ENCODE data around the gene KLHDC8A.
"Not testable (repeated sequence)": the region's sequence is repeated elsewhere in the genome, so short reads cannot be mapped to it uniquely, and the experiment has no call there.

Gene KLHDC8A

DNA sequence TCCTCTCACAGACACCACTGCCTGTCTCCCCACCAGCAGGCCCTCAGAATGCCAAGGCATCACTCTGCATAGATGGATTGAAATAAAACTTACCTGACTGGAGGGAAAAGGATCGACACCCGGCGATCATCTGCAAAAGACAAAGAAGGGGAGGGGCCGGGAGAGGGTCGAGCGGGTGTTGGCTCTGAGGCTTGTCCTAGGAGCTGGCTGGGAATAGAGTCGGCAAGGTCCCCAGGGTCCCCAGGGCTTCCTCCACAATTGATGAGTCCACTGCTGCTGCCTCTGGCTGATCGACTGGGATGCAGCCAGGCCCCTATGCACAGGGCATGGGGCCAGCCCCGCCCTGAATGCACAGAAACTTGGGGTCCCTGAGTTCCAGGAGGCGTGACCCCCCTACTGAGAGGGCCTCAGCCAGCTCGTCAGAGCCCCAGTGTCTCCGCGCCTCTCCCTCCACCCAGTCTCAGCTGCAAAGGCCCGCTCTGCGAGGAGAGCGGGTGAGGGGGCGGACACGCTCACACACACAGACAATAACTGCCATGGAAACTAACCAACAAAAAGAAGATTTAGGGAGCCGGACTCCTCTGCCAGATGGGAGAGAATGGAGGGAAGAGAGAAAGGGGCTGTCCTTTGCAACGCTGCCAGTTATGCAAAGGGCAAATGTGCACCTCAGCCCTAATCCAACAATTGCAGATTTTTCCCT, at the start of gene KLHDC8A:
Gene KLHDC8A (minus strand): TSS at position 483 of the 700 bp plus-strand sequence. CDS start 13,318 bp downstream, outside the sequence.
- DNase-seq, result peak; percentile 30

DNA sequence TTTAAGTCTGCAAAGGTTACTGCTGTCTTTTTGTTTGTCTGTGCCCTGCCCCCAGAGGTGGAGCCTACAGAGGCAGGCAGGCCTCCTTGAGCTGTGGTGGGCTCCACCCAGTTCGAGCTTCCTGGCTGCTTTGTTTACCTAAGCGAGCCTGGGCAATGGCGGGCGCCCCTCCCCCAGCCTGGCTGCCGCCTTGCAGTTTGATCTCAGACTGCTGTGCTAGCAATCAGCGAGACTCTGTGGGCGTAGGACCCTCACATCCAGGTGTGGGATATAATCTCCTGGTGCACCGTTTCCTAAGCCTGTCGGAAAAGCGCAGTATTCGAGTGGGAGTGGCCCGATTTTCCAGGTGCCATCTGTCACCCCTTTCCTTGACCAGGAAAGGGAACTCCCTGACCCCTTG, 49.5 kb upstream of the KLHDC8A start:
- not testable (repeated sequence) for DNase-seq

- not testable (repeated sequence) for DNase-seq
Observed at GRCh38 chr1:205404484-205404883, 47.8 kb upstream of the KLHDC8A start.

DNA sequence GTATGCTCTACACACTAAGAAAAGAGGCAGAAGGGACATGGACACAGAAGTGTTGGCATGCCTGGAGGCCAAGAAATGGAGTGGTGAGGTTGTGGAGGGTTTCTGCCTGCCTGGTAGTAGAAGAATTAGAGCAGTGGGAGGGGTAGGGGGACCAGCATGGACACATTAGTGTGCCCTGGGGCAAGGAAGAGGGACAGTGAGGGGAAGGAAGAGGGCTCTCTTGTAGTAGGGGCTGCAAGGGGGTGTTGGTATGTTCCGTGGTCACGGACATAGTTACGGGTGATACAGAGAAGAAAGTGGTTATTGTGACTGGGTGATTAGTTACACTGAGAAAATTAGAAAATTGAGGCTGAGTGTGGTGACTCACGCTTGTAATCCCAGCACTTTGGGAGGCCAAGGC, 41.9 kb upstream of the KLHDC8A start:
- DNase-seq, result no peak

DNA sequence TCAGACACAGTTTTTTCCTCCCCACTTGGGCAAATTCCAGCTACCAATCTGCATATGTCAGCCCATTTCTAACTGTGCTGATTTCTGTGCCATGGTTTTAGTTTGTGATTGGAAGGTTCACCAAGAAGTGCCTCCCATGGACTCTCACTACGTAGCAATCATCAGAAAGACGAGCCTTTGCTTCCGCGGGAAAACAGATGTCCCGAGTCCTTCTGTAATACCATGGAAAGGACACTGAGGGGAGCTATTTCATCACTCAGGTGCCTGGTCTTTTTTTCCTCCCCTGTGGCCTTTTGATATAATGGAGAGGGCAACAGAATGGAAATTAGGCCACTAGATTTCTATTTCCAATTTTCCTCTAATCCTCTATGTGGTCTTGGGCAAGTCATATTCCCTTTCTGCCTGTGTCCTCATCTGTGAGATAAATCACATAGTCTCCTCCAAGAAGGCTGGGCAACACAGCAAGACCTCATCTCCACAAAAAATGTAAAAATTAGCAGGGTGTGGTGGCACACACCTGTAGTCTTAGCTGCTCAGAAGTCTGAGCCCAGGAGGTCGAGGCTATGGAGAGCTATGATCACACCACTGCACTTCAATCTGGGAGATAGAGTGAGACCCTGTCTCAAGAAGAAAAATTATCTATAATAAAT, 40.4 kb upstream of the KLHDC8A start:
- DNase-seq, result peak; percentile 46

GRCh38 chr1:205395616-205396015, 38.9 kb upstream of the KLHDC8A start:
- DNase-seq, result no peak

DNA sequence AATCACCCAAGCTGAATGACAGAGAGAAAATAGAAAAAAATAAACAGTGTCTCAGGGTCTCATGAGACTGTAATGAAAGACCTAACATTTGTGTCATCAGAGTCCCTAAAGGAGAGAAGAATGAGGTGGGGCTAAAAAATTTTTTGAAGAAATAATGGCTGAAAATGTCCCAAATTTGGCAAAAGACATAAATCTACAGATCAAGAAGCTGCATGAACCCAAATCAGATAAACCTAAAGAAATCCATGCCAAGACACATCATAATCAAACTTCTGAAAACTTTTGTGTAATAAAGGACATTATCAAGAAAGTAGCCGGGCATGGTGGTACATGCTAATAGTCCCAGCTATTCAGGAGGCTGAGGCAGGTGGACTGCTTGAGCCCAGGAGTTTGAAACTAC, 35.9 kb upstream of the KLHDC8A start:
- no peak for DNase-seq

GRCh38 chr1:205391386-205391785, 34.7 kb upstream of the KLHDC8A start:
- DNase-seq, result no peak

- DNase-seq, result no peak
Observed at GRCh38 chr1:205387845-205388244, 31.1 kb upstream of the KLHDC8A start.

DNA sequence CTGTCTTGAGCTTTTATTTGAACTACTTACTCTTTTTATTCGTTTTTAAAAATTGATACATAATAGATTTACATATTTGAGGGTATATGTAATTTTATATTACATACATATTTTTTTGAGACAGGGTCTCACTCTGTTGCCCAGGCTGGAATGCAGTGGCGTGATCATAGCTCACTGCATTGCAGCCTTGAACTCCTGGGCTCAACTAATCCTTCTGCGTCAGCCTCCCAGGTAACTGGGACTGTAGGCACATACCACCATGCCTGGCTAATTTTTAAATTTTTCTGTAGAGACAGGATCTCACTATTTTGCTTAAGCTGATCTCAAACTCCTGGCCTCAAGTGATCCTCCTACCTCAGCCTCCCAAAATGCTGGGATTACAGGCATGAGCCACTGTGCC, 26.3 kb upstream of the KLHDC8A start:
- not testable (repeated sequence) for DNase-seq

- peak; percentile 89 for DNase-seq
Observed at GRCh38 chr1:205382561-205382960, 25.8 kb upstream of the KLHDC8A start.

DNA sequence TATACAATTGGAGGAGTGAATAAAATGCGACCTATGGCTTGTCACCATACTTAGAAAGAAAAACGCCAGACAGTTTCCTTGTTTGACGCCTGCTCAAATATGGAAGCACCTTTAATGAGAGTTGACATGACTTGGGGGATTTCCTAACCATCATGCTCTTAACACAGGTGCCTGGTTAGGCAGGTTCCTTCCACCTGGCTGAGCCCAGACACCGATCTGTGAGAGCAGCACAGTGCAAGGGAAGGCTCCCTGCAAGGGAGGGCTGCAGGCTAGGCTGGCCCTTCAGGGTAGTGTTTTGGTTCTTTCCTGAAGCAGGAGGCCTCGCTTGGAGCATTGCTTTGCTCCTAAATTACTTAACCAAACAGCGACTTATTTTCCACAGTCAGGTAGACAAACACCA, 24.6 kb upstream of the KLHDC8A start:
- no peak for DNase-seq

DNA sequence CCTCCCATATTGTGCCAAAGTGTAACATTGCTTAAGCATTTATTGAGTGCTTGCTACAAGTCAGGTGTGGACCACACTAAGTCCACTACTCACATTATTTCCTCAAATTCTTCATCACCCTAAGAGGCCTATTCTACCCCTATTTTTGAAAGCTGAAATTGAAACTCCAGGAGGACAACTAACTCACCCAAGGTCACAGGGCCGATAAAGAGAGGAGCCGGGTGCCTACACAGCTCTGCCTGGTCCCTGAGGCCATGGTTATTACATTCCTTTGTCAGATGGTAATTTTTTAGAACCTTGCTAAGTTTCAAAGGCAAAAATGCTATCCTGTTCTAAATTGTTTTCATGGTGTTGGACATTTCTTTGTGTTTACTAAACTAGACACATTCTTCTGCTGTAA, 24.2 kb upstream of the KLHDC8A start:
- DNase-seq, result no peak

- DNase-seq, result no peak
Observed at GRCh38 chr1:205379056-205379455, 22.3 kb upstream of the KLHDC8A start.

- DNase-seq, result no peak
Observed at GRCh38 chr1:205377355-205377754, 20.6 kb upstream of the KLHDC8A start.

DNA sequence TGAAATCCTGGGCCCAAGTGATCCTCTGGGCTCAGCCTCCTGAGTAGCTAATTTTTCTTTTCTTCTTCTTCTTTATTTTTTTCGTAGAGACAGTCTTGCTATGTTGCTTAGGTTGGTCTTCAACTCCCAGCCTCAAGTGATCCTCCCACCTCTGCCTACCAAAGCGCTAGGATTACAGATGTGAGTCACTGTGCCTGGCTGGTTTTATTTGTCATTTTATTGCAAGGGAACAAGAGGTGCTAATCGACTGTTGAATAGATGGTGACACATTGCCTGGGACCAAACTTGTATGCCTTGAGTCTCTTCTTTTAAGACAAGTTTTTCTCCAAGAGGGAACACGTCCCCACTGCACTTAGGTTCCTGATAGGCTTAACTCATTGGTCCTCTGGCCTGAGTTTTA, 20.0 kb upstream of the KLHDC8A start:
- no peak for DNase-seq

DNA sequence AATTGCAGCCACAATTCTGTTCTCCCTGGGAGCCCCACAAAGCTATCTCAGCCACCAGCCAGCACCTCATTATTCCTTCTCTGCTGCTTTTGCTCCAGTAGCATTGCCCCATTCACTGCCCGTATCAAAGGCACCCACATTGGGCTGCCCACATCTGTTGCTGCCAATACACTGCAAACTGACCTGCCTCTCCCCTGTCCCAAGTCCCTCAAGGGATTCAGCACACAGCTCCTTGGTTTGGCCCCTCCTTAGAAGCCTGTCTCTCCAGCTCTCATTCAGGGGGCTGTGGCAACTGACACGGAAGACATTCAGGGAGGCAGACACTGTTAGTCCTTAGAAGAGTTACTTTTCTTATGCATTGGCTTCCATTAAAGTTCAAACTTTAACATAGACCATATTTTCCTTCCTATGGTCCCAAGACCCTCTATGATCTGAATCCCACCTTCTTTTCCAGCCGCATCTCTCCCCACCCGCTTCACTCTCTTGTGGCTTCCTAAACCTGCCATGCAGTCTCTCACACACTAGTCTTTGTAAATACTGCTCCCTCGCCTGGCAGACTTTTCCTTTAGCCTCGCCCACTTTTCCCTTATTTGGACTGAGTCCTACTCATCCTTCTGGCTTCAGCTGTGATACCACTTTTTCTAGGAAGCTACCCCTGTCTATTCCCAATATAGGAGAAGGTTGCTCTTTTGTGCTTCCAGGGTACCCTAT, 19.3 kb upstream of the KLHDC8A start:
- DNase-seq, result no peak

DNA sequence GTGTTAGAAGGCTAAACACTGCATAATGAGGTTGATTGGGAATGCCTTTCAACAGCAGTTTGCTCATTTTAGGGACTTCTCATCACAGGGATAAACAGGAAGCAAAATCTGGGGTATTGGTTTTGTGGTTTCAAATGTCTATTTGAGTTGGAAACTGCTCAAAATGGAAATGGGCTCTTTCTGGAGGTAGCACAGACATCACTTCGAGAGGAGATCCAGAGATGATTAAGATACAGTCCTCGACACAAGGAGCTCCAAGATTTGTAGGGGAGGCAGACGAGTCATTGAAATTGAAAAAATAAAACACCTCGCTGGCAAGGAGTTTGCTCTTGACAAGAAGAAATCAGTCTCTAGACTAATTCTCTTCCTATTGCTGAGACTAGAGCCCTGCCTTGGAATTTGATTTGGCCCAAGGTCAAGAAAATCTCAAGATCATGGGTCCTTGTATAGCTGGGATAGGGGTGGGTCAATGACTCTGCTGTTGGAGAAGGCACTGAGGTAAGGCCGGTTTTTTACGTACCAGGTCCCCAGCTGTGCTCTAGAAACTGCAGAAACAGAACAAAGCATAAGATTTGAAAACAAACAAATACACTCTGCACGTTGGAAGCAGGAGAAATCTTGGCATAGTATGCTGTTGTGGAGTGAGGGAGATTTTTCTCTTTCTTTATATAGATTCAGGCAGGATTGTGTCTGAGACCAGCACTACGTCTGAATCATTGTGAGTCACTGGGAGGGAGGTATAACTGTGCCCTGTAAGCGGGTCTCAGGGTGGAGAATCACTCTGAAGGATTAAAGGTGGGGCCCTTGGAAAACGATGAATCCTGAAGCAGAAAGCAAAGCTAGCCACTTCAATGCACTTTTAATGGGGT, 17.7 kb upstream of the KLHDC8A start:
- DNase-seq, result peak; percentile 41

- DNase-seq, result peak; percentile 33
Observed at GRCh38 chr1:205373798-205374175, 17.1 kb upstream of the KLHDC8A start.

DNA sequence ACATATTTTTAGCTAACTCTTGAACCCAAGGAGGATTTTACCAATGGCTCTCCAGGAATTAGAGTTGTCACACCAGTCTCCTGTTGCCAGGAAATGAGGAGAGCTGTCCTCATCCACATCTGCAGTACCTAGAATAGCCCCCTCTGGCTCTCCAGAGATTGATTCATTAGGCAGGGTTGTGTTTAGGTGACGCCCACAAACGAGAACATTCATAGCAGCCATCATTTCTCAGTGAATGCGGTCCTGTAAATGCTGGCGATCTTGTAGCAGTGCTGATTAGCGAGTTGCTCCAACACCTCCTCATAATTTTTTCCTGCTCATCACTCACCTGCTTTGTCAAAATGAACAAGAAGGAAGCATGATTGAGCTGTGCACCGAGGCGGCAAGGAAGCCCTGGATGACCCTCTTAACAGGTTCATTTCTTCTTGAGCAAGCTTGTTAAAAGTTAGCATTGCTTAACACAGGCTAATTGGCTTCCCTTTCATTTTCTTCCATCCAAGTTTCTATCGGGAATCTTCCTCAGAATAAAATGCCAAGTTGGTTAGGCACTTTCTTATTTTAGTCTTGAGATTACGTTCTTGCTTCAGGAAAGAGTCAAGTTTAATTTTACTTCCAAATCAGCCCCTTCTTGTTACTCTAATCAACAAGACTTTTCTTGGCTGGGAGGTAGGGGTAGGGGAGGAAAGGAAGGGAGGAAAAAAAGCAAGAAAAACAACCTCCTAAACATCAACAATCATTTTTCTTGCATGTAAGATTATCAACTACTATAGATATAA, 16.5 kb upstream of the KLHDC8A start:
- DNase-seq, result peak; percentile 61

DNA sequence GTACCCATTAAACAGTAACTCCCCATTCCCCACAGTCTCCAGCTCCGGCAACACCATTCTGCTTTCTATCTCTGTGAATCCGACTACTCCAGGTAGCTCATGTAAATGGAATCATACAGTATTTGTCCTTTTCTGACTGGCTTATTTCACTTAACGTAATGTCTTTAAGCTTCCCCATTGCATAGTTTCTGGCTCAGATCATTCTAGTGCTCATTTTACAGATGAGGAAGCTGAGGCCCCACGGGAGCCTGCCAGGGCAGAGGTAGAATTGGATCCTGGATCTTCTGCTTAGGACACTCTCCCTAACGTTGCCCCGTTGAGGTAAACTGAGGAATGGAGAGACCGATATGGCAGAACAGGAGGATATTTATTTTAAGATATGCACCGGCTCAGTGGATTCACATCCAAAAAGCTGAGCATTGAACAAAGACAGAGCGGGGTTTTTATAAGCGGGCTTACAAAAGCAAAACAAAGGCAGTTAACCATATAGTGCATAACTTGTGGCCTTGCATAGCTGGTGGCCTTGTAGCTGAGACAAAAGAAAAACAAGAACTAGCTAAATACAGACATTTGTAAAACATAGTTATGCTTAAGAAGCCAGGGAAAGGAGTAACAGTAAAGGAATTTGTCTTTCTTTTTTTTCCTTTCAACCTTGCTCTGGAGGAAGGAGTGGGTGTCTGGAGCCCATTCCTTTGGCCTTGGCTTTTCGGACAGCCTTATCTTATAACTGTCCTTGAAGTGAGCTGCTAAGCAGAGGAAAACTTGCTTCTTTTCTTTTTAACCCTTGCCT, 15.3 kb upstream of the KLHDC8A start:
- no peak for DNase-seq

Data from DMS79 treated with DMSO at 0.1 percent for 48 hours (cell line).